Astrocyte of the cerebellum (primary cell): ENCODE data around the gene ISG15.
A peak's percentile ranks its signal among the peaks of the same experiment; 100 is the strongest.

Source experiments
- DNase-seq: peaks from one replicate; pipeline ENCODE4 v3.0.0-alpha.2; 2011; ENCODE audit warnings: low read depth
- H3K4me3 ChIP-seq: 2 replicates; pipeline ENCODE4 v1.5.1; 2011; ENCODE audit warnings: mild to moderate bottlenecking, low read depth, low read length, moderate library complexity
- CTCF ChIP-seq: IDR thresholded peaks from 2 replicates; pipeline ENCODE4 v1.5.1; 2012; ENCODE audit warnings: low read length, low read depth, moderate library complexity, mild to moderate bottlenecking; ENCODE audit errors: missing control alignments
- in situ Hi-C: cut with HindIII; loops from 2 replicates; pipeline ENCODE4 v1.10.0; 2017; ENCODE audit warnings: low sequenced_read_pairs

The ISG15 gene

GRCh38 chr1:1013105-1013921 is at the start of gene ISG15:
TSS of gene ISG15 (plus strand) at chr1:1013497. CDS start at chr1:1013574, 77 bp downstream.
- DNase-seq = peak; percentile 70
- in situ Hi-C loops = no loop called here
- no peak for TF ChIP-seq CTCF
- peak within 1 kb of the TSS; percentile 49 for H3K4me3 ChIP-seq

GRCh38 chr1:963746-964525 is 49.4 kb upstream of the ISG15 start:
- no peak overlapping the region for H3K4me3 ChIP-seq
- DNase-seq = no peak
- no peak for TF ChIP-seq CTCF
- in situ Hi-C loops = no loop called here

- in situ Hi-C loops = no loop called here
- no peak for DNase-seq
Measured at GRCh38 chr1:964691-965525, 48.4 kb upstream of the ISG15 start.

GRCh38 chr1:965526-966134 is 47.7 kb upstream of the ISG15 start:
- TF ChIP-seq CTCF = no peak
- DNase-seq = no peak
- H3K4me3 ChIP-seq = no peak overlapping the region
- in situ Hi-C loops = no loop called here

More at GRCh38 chr1:964691-965525, 48.4 kb upstream of the ISG15 start:
- no peak overlapping the region for H3K4me3 ChIP-seq
- TF ChIP-seq CTCF = no peak

- no peak for DNase-seq
- in situ Hi-C loops = no loop called here
- H3K4me3 ChIP-seq = peak within 1 kb of the TSS; percentile 48
- TF ChIP-seq CTCF = no peak
Measured at GRCh38 chr1:966135-966703, 47.1 kb upstream of the ISG15 start, which contains the start of gene PLEKHN1. TSS of gene PLEKHN1 (plus strand) at chr1:966482. CDS start at chr1:966532, 50 bp downstream.
